H1 (cell line): ENCODE measurements around the gene CGNL1. TPM values are rescaled to one million over a fixed set of nuclear protein-coding genes. Genes with fewer than 3 reads are reported as not detected.

Experiments used
- CTCF ChIA-PET: fragments of 300-600 bp; sonication (Branson Sonifier 250); formaldehyde crosslinking; loops from one replicate; lab custom pipeline; 2021; ENCODE audit not compliant: partially characterized antibody; lab: Charles Lee
- POLR2A ChIA-PET: fragments of 300-600 bp; sonication (Branson Sonifier 250); formaldehyde crosslinking; loops from one replicate; lab custom pipeline; 2021; ENCODE audit warnings: inconsistent platforms; ENCODE audit not compliant: partially characterized antibody; lab: Charles Lee
- DNase-seq, 2 experiments: peaks; one replicate each; pipeline versions ENCODE4 v3.0.0 to v3.0.0-alpha.2; 2010 to 2022; ENCODE audit warnings: low spot score in 2 of 2, low read depth in 1 of 2, mixed read lengths in 1 of 2
- FAIRE-seq: peaks from 2 replicates; lab custom pipeline; 2011; peaks lifted over from hg19 to GRCh38; lab: Jason Lieb, UNC
- H2AFZ ChIP-seq: 2 replicates; pipeline ENCODE4 v1.8.1; 2012; ENCODE audit warnings: low read length, inconsistent platforms
- H2AK5ac ChIP-seq: 2 replicates; pipeline ENCODE4 v1.6.1; 2013; ENCODE audit warnings: low read depth, low read length
- H2BK120ac ChIP-seq: replicated peaks from 2 replicates; pipeline ENCODE3; 2013; ENCODE audit warnings: low read depth, low read length, inconsistent platforms
- H2BK12ac ChIP-seq: 2 replicates; pipeline ENCODE4 v1.6.1; 2013; ENCODE audit warnings: low read depth, low read length
- H2BK15ac ChIP-seq: 2 replicates; pipeline ENCODE4 v1.6.1; 2013; ENCODE audit warnings: low read length
- H2BK20ac ChIP-seq: 2 replicates; pipeline ENCODE4 v1.6.1; 2013; ENCODE audit warnings: low read length
- H2BK5ac ChIP-seq: 2 replicates; pipeline ENCODE4 v1.6.1; 2013; ENCODE audit warnings: low read depth, low read length
- H3K14ac ChIP-seq: 2 replicates; pipeline ENCODE4 v1.6.1; 2013; ENCODE audit warnings: inconsistent platforms; ENCODE audit not compliant: insufficient read length
- H3K18ac ChIP-seq: 2 replicates; pipeline ENCODE4 v1.6.1; 2013; ENCODE audit warnings: low read length; ENCODE audit errors: extremely low read depth
- H3K23ac ChIP-seq: 2 replicates; pipeline ENCODE4 v1.6.1; 2013; ENCODE audit warnings: inconsistent platforms; ENCODE audit not compliant: insufficient read length
- H3K23me2 ChIP-seq: 2 replicates; pipeline ENCODE4 v1.6.1; 2013; ENCODE audit warnings: low read depth, low read length
- H3K27ac ChIP-seq: 2 replicates; pipeline ENCODE4 v1.6.1; 2011; ENCODE audit warnings: low read depth, low read length, inconsistent platforms
- H3K27me3 ChIP-seq, 4 experiments: replicated peaks in 1 of 4; 1 replicate in 1 of 4; 2 replicates in 3 of 4; pipeline versions ENCODE4 v1.6.1 to v1.8.1; 2011 to 2013; ENCODE audit warnings: low read length in 3 of 4, mild to moderate bottlenecking in 3 of 4, inconsistent platforms in 2 of 4, mixed read lengths in 2 of 4, moderate library complexity in 1 of 4; ENCODE audit not compliant: control insufficient read depth in 3 of 4, insufficient read depth in 3 of 4; ENCODE audit errors: extremely low read depth in 1 of 4
- H3K36me3 ChIP-seq, 4 experiments: 2 replicates each; pipeline versions ENCODE4 v1.6.1 to v1.8.1; 2011 to 2013; ENCODE audit warnings: mild to moderate bottlenecking in 4 of 4, low read length in 3 of 4, moderate library complexity in 2 of 4, control low read depth in 1 of 4, inconsistent platforms in 1 of 4; ENCODE audit not compliant: insufficient read depth in 4 of 4, control insufficient read depth in 2 of 4
- H3K4ac ChIP-seq: replicated peaks from 2 replicates; pipeline ENCODE3; 2013; ENCODE audit warnings: low read length, low read depth, mixed read lengths, inconsistent platforms; ENCODE audit not compliant: insufficient read length
- H3K4me1 ChIP-seq, 4 experiments: replicated peaks in 1 of 4; 1 replicate in 1 of 4; 2 replicates in 3 of 4; pipeline versions ENCODE4 v1.6.1 to v1.8.1; 2011 to 2013; ENCODE audit warnings: low read length in 3 of 4, inconsistent platforms in 2 of 4, mixed read lengths in 1 of 4; ENCODE audit not compliant: insufficient read depth in 4 of 4, control insufficient read depth in 3 of 4
- H3K4me2 ChIP-seq, 2 experiments: 2 replicates each; pipeline versions ENCODE4 v1.6.1 to v1.8.1; 2011 to 2013; ENCODE audit warnings: low read depth in 2 of 2, low read length in 2 of 2, control low read depth in 1 of 2, inconsistent platforms in 1 of 2, mild to moderate bottlenecking in 1 of 2; ENCODE audit not compliant: insufficient read depth in 1 of 2
- H3K4me3 ChIP-seq, 4 experiments: fragments of 200-600, 300-600 bp in 1 of 4; sonication (generic), shearing (Covaris generic), sonication (Bioruptor Twin) in 1 of 4; 2 replicates each; pipeline versions ENCODE4 v1.5.1 to v1.8.1; 2011 to 2016; ENCODE audit warnings: low read length in 4 of 4, low read depth in 3 of 4, control low read depth in 2 of 4, inconsistent platforms in 2 of 4, mild to moderate bottlenecking in 2 of 4, mixed read lengths in 1 of 4, moderate library complexity in 1 of 4; ENCODE audit not compliant: insufficient read depth in 2 of 4; ENCODE audit errors: extremely low read depth in 1 of 4
- H3K56ac ChIP-seq: replicated peaks from 2 replicates; pipeline ENCODE3; 2013; ENCODE audit warnings: low read depth, mild to moderate bottlenecking, mixed read lengths, low read length, inconsistent platforms; ENCODE audit not compliant: insufficient read length
- H3K79me1 ChIP-seq: 2 replicates; pipeline ENCODE4 v1.6.1; 2013; ENCODE audit warnings: low read depth, low read length, control low read depth
- H3K79me2 ChIP-seq, 2 experiments: 2 replicates each; pipeline versions ENCODE4 v1.6.1 to v1.8.1; 2012 to 2013; ENCODE audit warnings: low read length in 2 of 2, mild to moderate bottlenecking in 2 of 2, inconsistent platforms in 1 of 2; ENCODE audit not compliant: insufficient read depth in 2 of 2, control insufficient read depth in 1 of 2
- H3K9ac ChIP-seq, 4 experiments: replicated peaks in 1 of 4; 1 replicate in 1 of 4; 2 replicates in 3 of 4; pipeline versions ENCODE4 v1.6.1 to v1.8.1; 2011 to 2013; ENCODE audit warnings: low read depth in 3 of 4, low read length in 3 of 4, control low read depth in 2 of 4, mild to moderate bottlenecking in 2 of 4, moderate library complexity in 2 of 4, inconsistent platforms in 1 of 4; ENCODE audit errors: extremely low read depth in 1 of 4
- H3K9me3 ChIP-seq, 2 experiments: 2 replicates each; pipeline versions ENCODE4 v1.6.1 to v1.8.1; 2012 to 2013; ENCODE audit warnings: mild to moderate bottlenecking in 2 of 2, moderate library complexity in 2 of 2, control low read depth in 1 of 2, inconsistent platforms in 1 of 2, low read depth in 1 of 2, low read length in 1 of 2, mixed read lengths in 1 of 2; ENCODE audit not compliant: insufficient read depth in 2 of 2
- H4K20me1 ChIP-seq, 2 experiments: replicated peaks in 1 of 2; 2 replicates each; pipeline versions ENCODE3 to v1.8.1; 2011 to 2013; ENCODE audit warnings: inconsistent platforms in 2 of 2, low read length in 2 of 2, mild to moderate bottlenecking in 1 of 2; ENCODE audit not compliant: insufficient read depth in 2 of 2, control insufficient read depth in 1 of 2
- H4K5ac ChIP-seq: 2 replicates; pipeline ENCODE4 v1.6.1; 2013; ENCODE audit warnings: low read length, low read depth, mixed read lengths, inconsistent platforms; ENCODE audit not compliant: insufficient read length
- H4K8ac ChIP-seq: 2 replicates; pipeline ENCODE4 v1.8.0; 2013; ENCODE audit warnings: mild to moderate bottlenecking, moderate library complexity, low read length, inconsistent platforms; ENCODE audit not compliant: insufficient read depth; ENCODE audit errors: extremely low read depth
- H4K91ac ChIP-seq: replicated peaks from 2 replicates; pipeline ENCODE3; 2013; ENCODE audit warnings: low read length, mixed read lengths, inconsistent platforms; ENCODE audit not compliant: insufficient read length
- MAFK ChIP-seq: IDR thresholded peaks from 2 replicates; pipeline ENCODE4 v1.6.1; 2012; ENCODE audit warnings: low read depth, mild to moderate bottlenecking, improper control_type of control experiment, low read length
- WGBS, 2 experiments: shearing (Covaris generic) in 1 of 2; methylation state at CpG; one replicate each; pipeline versions ENCODE4 v1.1.6 to v1.1.7; 2013 to 2015; ENCODE audit warnings: low lambda C conversion rate in 2 of 2, mixed read lengths in 2 of 2, inconsistent platforms in 1 of 2, low coverage in 1 of 2, missing lambda C conversion rate in 1 of 2; ENCODE audit not compliant: insufficient replicate concordance in 2 of 2, insufficient coverage in 1 of 2, insufficient read length in 1 of 2; ENCODE audit errors: extremely low coverage in 1 of 2, missing lambda C conversion rate in 1 of 2; 5-methylcytosine and 5-hydroxymethylcytosine counted together
- polyA plus RNA-seq, 7 experiments: library from polyadenylated mRNA; depleted of rRNA in 3 of 7; stranded (reverse) in 5 of 7; unstranded in 2 of 7; fragments of >200 nt in 5 of 7; fragments of 200-250 nt in 2 of 7; gene quantifications; 1 replicate in 5 of 7; 2 replicates in 1 of 7; 4 replicates in 1 of 7; pipeline versions ENCODE4 v1.2.1 to v1.2.3, GENCODE V29; 2011 to 2013; ENCODE audit warnings: missing spikeins in 2 of 7, mixed read lengths in 2 of 7
- total RNA-seq: library from RNA; stranded (reverse); fragmentation: NEBNext Ultra II Directional; extraction: Animal tissue kit (Norgen Biotek cat#: 25700); gene quantifications from 2 replicates; pipeline ENCODE4 v1.2.1, GENCODE V29; 2021

CGNL1 gene
- total and polyA plus RNA-seq, 2 of the 8 experiments (the other 6 are each of a cell fraction or from before 2014, with no cell fraction given): 21.8 to 75.6 TPM

DNA sequence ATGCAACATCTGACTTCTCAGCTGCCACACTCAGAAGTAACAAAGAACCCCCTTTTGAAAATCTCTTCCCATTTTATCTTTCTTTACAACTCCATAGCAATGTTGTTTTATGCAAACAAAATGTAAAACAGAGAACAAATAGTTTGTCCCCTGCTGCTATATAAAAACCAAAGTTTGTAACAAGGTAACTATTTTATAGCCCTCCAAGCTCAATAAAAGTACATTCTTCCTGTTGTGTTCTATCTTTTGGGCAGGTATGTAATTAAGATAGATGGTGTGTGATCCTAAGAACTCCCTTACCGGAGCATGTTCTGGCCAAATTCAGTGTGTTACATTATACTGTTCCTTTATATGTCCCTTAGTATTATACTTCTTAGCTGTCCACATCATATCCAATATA is 12.6 kb upstream of the CGNL1 start:
- WGBS, 2 experiments: 88% methylated on average over 1 of the region's 1 CpG; no CpG with 5 or more reads in 1 of the 2 experiments
- TF ChIP-seq MAFK: no peak

More for the DNA sequence above, 12.6 kb upstream of the CGNL1 start:
- Histone ChIP-seq H3K9ac (no peak overlapping the region), H3K36me3 (no peaks in the 10 kb centered on the region), H3K4me2 (peak overlapping the region in 1 of 2 experiments; percentile 12; a peak in 1 of 4 replicates), H2BK120ac (no peak overlapping the region), H2BK5ac (no peak overlapping the region), H3K4me1 (peaks cover 0 to 7% (median 4%) of the 10 kb centered on the region in 4 experiments; a peak in 5 of 7 replicates), H3K79me2 (no peaks in the 10 kb centered on the region), H3K23me2 (no peaks in the 10 kb centered on the region), H2AFZ (no peak overlapping the region), H4K8ac (no peak overlapping the region), H3K18ac (no peak overlapping the region), H3K14ac (no peak overlapping the region), H2BK12ac (no peak overlapping the region), H3K4ac (no peak overlapping the region), H2AK5ac (no peak overlapping the region), H3K9me3 (0 out of 4 replicates have a peak, but pooled peaks cover 0 to 3% of the 10 kb centered on the region in 2 experiments), H2BK20ac (no peak overlapping the region), H3K4me3 (peak overlapping the region in 1 of 4 experiments; percentile 20; a peak in 1 of 8 replicates), H3K56ac (no peak overlapping the region), H4K91ac (no peak overlapping the region), H3K79me1 (no peaks in the 10 kb centered on the region), H3K27me3 (no peaks in the 10 kb centered on the region), H3K27ac (no peak overlapping the region), H3K23ac (no peak overlapping the region), H4K5ac (peak overlapping the region; percentile 64), H2BK15ac (no peak overlapping the region), H4K20me1 (no peaks in the 10 kb centered on the region)
- ChIA-PET CTCF (interaction anchor here (0.6 to 3.2 kb wide), 21 partner anchors 8 to 182 kb away, joined by 3 to 21 read pairs (median 5); no protein-coding TSS in a partner anchor), POLR2A (interaction anchor here (1.1 to 2.4 kb wide), 5 partner anchors 10 to 63 kb away, joined by 3 to 8 read pairs (median 5); no protein-coding TSS in a partner anchor)
- peak; percentile 24 for FAIRE-seq
- DNase-seq: no peak
